OCI-LY3 (cell line): Measurements from ENCODE around the gene HMG20A.

ENCODE experiments used
- H2AFZ ChIP-seq: fragments of 200-600, 300-600 bp; shearing (Covaris generic); 2 replicates; pipeline ENCODE4 v1.6.0; 2014; ENCODE audit warnings: antibody characterized with exemption, low read depth, low read length
- H3K27ac ChIP-seq: fragments of 200-600, 300-600 bp; sonication (generic); 2 replicates; pipeline ENCODE4 v1.5.1; 2014; ENCODE audit warnings: mild to moderate bottlenecking, low read length, moderate library complexity, mixed read lengths
- H3K27me3 ChIP-seq: fragments of 200-600, 300-600 bp; sonication (generic); 2 replicates; pipeline ENCODE4 v1.6.1; 2014; ENCODE audit warnings: low read depth, low read length, mixed read lengths
- H3K36me3 ChIP-seq: fragments of 200-600, 300-600 bp; sonication (generic); replicated peaks from 2 replicates; pipeline ENCODE3; 2014; ENCODE audit warnings: low read depth, low read length, mixed read lengths
- H3K4me1 ChIP-seq: fragments of 300-600, 200-600 bp; sonication (generic); 2 replicates; pipeline ENCODE4 v1.6.1; 2014; ENCODE audit warnings: low read length, mixed read lengths
- H3K4me2 ChIP-seq: fragments of 200-600, 300-600 bp; sonication (generic); 2 replicates; pipeline ENCODE4 v1.6.1; 2014; ENCODE audit warnings: low read length, mixed read lengths
- H3K4me3 ChIP-seq: fragments of 300-600, 200-600 bp; sonication (generic); 2 replicates; pipeline ENCODE4 v1.5.1; 2014; ENCODE audit warnings: antibody characterized with exemption, mild to moderate bottlenecking, low read length, moderate library complexity
- H3K79me2 ChIP-seq: fragments of 300-600, 200-600 bp; shearing (Covaris generic); 2 replicates; pipeline ENCODE4 v1.6.1; 2014; ENCODE audit warnings: mild to moderate bottlenecking, low read length, mixed read lengths
- H3K9ac ChIP-seq: fragments of 300-600, 200-600 bp; shearing (Covaris generic); 2 replicates; pipeline ENCODE4 v1.6.0; 2014; ENCODE audit warnings: mild to moderate bottlenecking, low read length, moderate library complexity
- H3K9me3 ChIP-seq: fragments of 200-600, 300-600 bp; shearing (Covaris generic); 2 replicates; pipeline ENCODE4 v1.6.1; 2014; ENCODE audit warnings: low read length, mixed read lengths; ENCODE audit not compliant: insufficient read depth
- H4K20me1 ChIP-seq: fragments of 200-600, 300-600 bp; sonication (generic); 2 replicates; pipeline ENCODE4 v1.6.1; 2016; ENCODE audit warnings: low read length, mixed read lengths; ENCODE audit not compliant: insufficient read depth
- EZH2phosphoT487 ChIP-seq: fragments of 200-600 bp; shearing (Covaris generic); IDR thresholded peaks from 2 replicates; pipeline ENCODE4 v1.6.1; 2018; ENCODE audit warnings: antibody characterized with exemption, mixed run types, low read depth
- TF ChIP-seq, protein P1 (sequence below): fragments of 200-600, 300-600 bp; sonication (generic); IDR thresholded peaks from 2 replicates; pipeline ENCODE4 v1.5.1; 2014; ENCODE audit warnings: antibody characterized with exemption, low read length, low read depth

Gene HMG20A

DNA sequence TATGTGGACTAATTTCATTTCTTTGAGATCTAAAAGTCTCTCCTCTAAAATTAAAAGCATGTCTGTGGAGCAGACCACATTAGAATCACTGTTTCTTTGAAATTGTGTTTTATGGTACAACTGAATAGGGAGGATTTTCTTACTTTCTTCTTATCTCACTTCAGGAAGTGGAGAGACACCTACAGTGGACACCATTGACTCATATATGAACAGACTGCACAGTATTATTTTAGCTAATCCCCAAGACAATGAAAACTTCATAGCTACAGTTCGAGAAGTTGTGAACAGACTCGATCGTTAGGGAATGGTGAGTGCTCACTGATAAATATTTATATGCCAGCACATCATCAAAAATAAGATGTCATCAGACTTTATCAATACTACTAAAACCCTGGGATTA, 58.3 kb downstream of the HMG20A start:
- no peak overlapping the region for H2AFZ ChIP-seq
- no peak overlapping the region for H3K4me3 ChIP-seq
- peaks cover 40% of the 10 kb centered on the region for H3K36me3 ChIP-seq
- TF ChIP-seq, protein P1, sequence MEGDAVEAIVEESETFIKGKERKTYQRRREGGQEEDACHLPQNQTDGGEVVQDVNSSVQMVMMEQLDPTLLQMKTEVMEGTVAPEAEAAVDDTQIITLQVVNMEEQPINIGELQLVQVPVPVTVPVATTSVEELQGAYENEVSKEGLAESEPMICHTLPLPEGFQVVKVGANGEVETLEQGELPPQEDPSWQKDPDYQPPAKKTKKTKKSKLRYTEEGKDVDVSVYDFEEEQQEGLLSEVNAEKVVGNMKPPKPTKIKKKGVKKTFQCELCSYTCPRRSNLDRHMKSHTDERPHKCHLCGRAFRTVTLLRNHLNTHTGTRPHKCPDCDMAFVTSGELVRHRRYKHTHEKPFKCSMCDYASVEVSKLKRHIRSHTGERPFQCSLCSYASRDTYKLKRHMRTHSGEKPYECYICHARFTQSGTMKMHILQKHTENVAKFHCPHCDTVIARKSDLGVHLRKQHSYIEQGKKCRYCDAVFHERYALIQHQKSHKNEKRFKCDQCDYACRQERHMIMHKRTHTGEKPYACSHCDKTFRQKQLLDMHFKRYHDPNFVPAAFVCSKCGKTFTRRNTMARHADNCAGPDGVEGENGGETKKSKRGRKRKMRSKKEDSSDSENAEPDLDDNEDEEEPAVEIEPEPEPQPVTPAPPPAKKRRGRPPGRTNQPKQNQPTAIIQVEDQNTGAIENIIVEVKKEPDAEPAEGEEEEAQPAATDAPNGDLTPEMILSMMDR = no peak
- no peak for TF ChIP-seq EZH2phosphoT487
- H3K9me3 ChIP-seq = no peaks in the 10 kb centered on the region
- no peak overlapping the region for H3K4me2 ChIP-seq
- no peak overlapping the region for H3K9ac ChIP-seq
- no peak overlapping the region for H3K27ac ChIP-seq
- no peaks in the 10 kb centered on the region for H3K79me2 ChIP-seq
- H3K4me1 ChIP-seq = no peaks in the 10 kb centered on the region
- no peaks in the 10 kb centered on the region for H4K20me1 ChIP-seq
- H3K27me3 ChIP-seq = no peaks in the 10 kb centered on the region

DNA sequence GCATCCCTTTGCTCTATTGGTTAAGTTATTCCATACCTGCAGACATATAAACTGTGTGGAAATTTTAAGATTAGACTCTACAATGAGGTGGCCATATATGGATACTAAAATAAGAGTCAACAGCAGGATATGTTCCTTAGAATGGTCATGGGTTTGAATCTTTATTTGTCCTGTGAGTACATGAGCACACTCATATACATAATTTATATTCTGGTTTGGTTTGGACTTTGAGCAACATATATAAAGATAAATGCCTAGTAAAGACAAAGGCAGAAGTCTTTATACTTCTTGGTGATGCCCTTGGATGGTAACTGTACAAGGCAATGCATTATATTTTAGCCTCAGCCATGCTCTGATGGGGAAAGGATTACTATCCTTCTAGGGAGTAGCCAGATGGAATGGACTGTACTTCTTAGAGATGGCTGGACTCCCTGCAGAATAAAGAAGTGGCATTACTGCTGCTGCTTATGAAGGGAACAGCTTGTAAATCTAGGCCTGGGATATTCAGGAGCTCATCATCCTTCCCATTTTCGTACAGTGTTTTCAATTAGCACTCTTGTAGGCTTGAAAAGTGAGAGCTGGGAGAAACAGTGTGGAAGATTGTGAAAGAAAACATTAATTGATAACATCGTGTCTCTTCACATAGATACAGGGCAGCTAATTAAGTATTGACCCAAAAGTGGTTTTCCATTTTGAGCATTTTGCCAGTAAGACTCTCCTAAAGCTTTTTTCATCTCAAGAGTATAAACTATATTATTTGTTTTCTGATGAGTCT, 60.4 kb downstream of the HMG20A start:
- peaks cover 46% of the 10 kb centered on the region for H3K36me3 ChIP-seq
- H4K20me1 ChIP-seq = no peaks in the 10 kb centered on the region
- no peaks in the 10 kb centered on the region for H3K9me3 ChIP-seq
- no peak overlapping the region for H3K4me2 ChIP-seq
- H3K27ac ChIP-seq = no peak overlapping the region
- H3K9ac ChIP-seq = no peak overlapping the region
- no peak overlapping the region for H2AFZ ChIP-seq
- H3K27me3 ChIP-seq = no peaks in the 10 kb centered on the region
- TF ChIP-seq, protein P1 = no peak
- no peak for TF ChIP-seq EZH2phosphoT487
- no peaks in the 10 kb centered on the region for H3K4me1 ChIP-seq
- H3K79me2 ChIP-seq = no peaks in the 10 kb centered on the region
- H3K4me3 ChIP-seq = no peak overlapping the region

DNA sequence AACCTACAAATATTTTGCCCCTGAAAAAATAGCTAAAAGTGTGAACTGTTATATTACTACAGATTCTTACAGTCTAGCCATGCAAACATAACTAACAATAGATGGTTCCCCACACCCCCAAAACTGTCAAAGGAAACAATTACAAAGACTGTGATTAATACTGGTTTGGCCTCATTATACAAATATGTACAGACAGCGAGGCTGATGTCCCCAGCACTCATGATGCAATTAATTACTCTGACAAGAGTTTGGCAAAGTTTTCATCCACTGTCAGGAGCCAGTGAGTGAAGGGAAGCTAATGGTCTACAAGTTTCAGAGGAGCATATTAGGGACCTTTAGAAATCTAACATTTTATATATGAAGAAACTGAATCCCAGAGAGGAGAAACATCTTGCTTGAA, 61.0 kb downstream of the HMG20A start:
- Histone ChIP-seq H3K27ac (no peak overlapping the region), H3K36me3 (peaks cover 47% of the 10 kb centered on the region), H3K9me3 (no peaks in the 10 kb centered on the region), H3K4me3 (no peak overlapping the region), H2AFZ (no peak overlapping the region), H3K4me2 (no peak overlapping the region), H3K9ac (no peak overlapping the region), H4K20me1 (no peaks in the 10 kb centered on the region), H3K4me1 (no peaks in the 10 kb centered on the region), H3K79me2 (no peaks in the 10 kb centered on the region), H3K27me3 (no peaks in the 10 kb centered on the region)
- TF ChIP-seq, protein P1 = no peak
- no peak for TF ChIP-seq EZH2phosphoT487

DNA sequence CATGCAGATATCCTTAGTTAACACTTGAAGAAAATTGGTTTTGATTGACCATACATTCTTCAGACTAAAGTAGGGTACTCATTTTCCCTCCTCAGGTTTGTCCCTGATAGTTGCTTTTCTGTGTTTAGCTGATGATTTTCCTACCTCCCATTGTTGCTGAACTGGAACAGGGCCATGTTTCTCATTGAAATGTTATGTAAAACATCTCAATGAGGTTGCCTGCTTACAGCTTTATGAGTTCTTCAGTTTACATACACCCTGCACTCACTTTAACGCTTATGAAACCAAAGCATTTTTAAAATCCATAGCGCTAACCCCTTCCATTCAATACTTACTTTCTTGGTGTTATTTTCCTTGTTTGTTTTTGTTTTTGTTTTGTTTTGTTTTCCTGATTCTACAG, 61.9 kb downstream of the HMG20A start:
- Histone ChIP-seq H3K4me1 (no peaks in the 10 kb centered on the region), H3K9me3 (no peaks in the 10 kb centered on the region), H3K79me2 (no peaks in the 10 kb centered on the region), H3K9ac (no peak overlapping the region), H3K27me3 (no peaks in the 10 kb centered on the region), H3K36me3 (peaks cover 46% of the 10 kb centered on the region), H3K27ac (no peak overlapping the region), H3K4me2 (no peak overlapping the region), H3K4me3 (no peak overlapping the region), H4K20me1 (no peaks in the 10 kb centered on the region), H2AFZ (no peak overlapping the region)
- TF ChIP-seq, protein P1 = no peak
- TF ChIP-seq EZH2phosphoT487 = no peak
